Activated CD4-positive, alpha-beta T cell treated with anti-CD3 and anti-CD28 coated beads for 4 hours (primary cell): ENCODE results near the gene IGF2R.

Source experiments
- DNase-seq, 2 donors: peaks; one replicate each; pipeline ENCODE4 v3.0.0-alpha.2; 2020

The IGF2R gene

GRCh38 chr6:160028487-160029275 lies 59.8 kb downstream of the IGF2R start:
- no peak for DNase-seq

- DNase-seq = no peak
Measured at GRCh38 chr6:160029525-160029924, 60.6 kb downstream of the IGF2R start.

GRCh38 chr6:160030103-160030502 lies 61.2 kb downstream of the IGF2R start:
- DNase-seq = no peak

- DNase-seq = no peak
Measured at GRCh38 chr6:160031442-160031841, 62.6 kb downstream of the IGF2R start.

GRCh38 chr6:160031871-160032270 lies 63.0 kb downstream of the IGF2R start:
- no peak for DNase-seq

GRCh38 chr6:160032538-160032937 lies 63.7 kb downstream of the IGF2R start:
- DNase-seq = no peak

- no peak for DNase-seq
Measured at GRCh38 chr6:160034036-160034930, 65.4 kb downstream of the IGF2R start.

GRCh38 chr6:160035241-160035640 lies 66.4 kb downstream of the IGF2R start:
- no peak for DNase-seq

- no peak for DNase-seq
Measured at GRCh38 chr6:160035693-160036330, 66.9 kb downstream of the IGF2R start.

GRCh38 chr6:160036331-160036695 lies 67.4 kb downstream of the IGF2R start:
- no peak for DNase-seq

GRCh38 chr6:160036790-160037206 lies 67.9 kb downstream of the IGF2R start:
- no peak for DNase-seq

- no peak for DNase-seq
Measured at GRCh38 chr6:160038479-160038878, 69.6 kb downstream of the IGF2R start.

GRCh38 chr6:160039441-160039840 lies 70.6 kb downstream of the IGF2R start:
- no peak for DNase-seq

- DNase-seq = no peak
Measured at GRCh38 chr6:160040055-160040454, 71.2 kb downstream of the IGF2R start.

- no peak for DNase-seq
Measured at GRCh38 chr6:160040527-160041264, 71.8 kb downstream of the IGF2R start.

GRCh38 chr6:160041608-160042007 lies 72.7 kb downstream of the IGF2R start:
- DNase-seq = no peak

- no peak for DNase-seq
Measured at GRCh38 chr6:160042014-160042773, 73.3 kb downstream of the IGF2R start.

- no peak for DNase-seq
Measured at GRCh38 chr6:160042788-160043301, 74.0 kb downstream of the IGF2R start.

GRCh38 chr6:160043784-160044183 lies 74.9 kb downstream of the IGF2R start:
- DNase-seq = no peak

GRCh38 chr6:160044687-160045086 lies 75.8 kb downstream of the IGF2R start:
- no peak for DNase-seq

- no peak for DNase-seq
Measured at GRCh38 chr6:160048471-160048870, 79.6 kb downstream of the IGF2R start.

- no peak for DNase-seq
Measured at GRCh38 chr6:160049346-160049745, 80.5 kb downstream of the IGF2R start.
